WTC11 (cell line): ENCODE data around the gene TRIM22. TPM values are rescaled to one million over a fixed set of nuclear protein-coding genes. Genes with fewer than 3 reads are reported as not detected.

Experiments used
- ATAC-seq: fragments of 200-7000 bp; cut with Tn5 transposase; 2 replicates; pipeline ENCODE4 v1.10.0; 2021; ENCODE audit warnings: mild to moderate bottlenecking, moderate library complexity
- CTCF ChIA-PET: fragments of 300-600 bp; sonication (Branson Sonifier 250); formaldehyde crosslinking; loops from one replicate; lab custom pipeline; 2021; ENCODE audit warnings: antibody characterized with exemption; lab: Charles Lee
- POLR2A ChIA-PET: fragments of 350-600 bp; sonication (Branson Sonifier 250); formaldehyde crosslinking; loops from one replicate; lab custom pipeline; 2021; ENCODE audit warnings: antibody characterized with exemption; lab: Charles Lee
- DNase-seq: peaks from one replicate; pipeline ENCODE4 v3.0.0; 2021; ENCODE audit warnings: low spot score
- H3K27ac Mint-ChIP-seq: 2 replicates; pipeline ENCODE4 v1.8.0; 2021; ENCODE audit warnings: mixed read lengths
- H3K27me3 Mint-ChIP-seq: 2 replicates; pipeline ENCODE4 v1.8.0; 2021; ENCODE audit warnings: low read depth, mild to moderate bottlenecking, moderate library complexity, mixed read lengths
- H3K36me3 Mint-ChIP-seq: 2 replicates; pipeline ENCODE4 v1.8.0; 2021; ENCODE audit warnings: mixed read lengths
- H3K4me1 Mint-ChIP-seq: 2 replicates; pipeline ENCODE4 v1.8.0; 2022; ENCODE audit warnings: mixed read lengths
- H3K4me3 Mint-ChIP-seq: 2 replicates; pipeline ENCODE4 v1.8.0; 2021; ENCODE audit warnings: mild to moderate bottlenecking, moderate library complexity, mixed read lengths
- H3K9me3 Mint-ChIP-seq: 2 replicates; pipeline ENCODE4 v1.8.0; 2021; ENCODE audit warnings: mixed read lengths
- CREM ChIP-seq: sonication (generic); formaldehyde crosslinking; IDR thresholded peaks from 2 replicates; pipeline ENCODE4 v1.8.1; 2022; ENCODE audit warnings: mild to moderate bottlenecking, missing genetic modification reagents, moderate library complexity
- E2F4 ChIP-seq: sonication (generic); formaldehyde crosslinking; IDR thresholded peaks from 2 replicates; pipeline ENCODE4 v1.8.1; 2022; ENCODE audit warnings: low read depth, mild to moderate bottlenecking, moderate library complexity, missing genetic modification reagents, borderline replicate concordance
- FOXJ3 ChIP-seq: sonication (generic); formaldehyde crosslinking; IDR thresholded peaks from 2 replicates; pipeline ENCODE4 v1.9.0; 2021; ENCODE audit warnings: missing genetic modification reagents, mild to moderate bottlenecking, borderline replicate concordance
- FOXK1 ChIP-seq: sonication (generic); formaldehyde crosslinking; IDR thresholded peaks from 2 replicates; pipeline ENCODE4 v1.8.0; 2022; ENCODE audit warnings: mild to moderate bottlenecking, moderate library complexity, missing genetic modification reagents
- MYBL2 ChIP-seq: sonication (generic); formaldehyde crosslinking; IDR thresholded peaks from 2 replicates; pipeline ENCODE4 v1.8.1; 2023; ENCODE audit warnings: mild to moderate bottlenecking, moderate library complexity, missing genetic modification reagents
- TCF7 ChIP-seq: sonication (generic); formaldehyde crosslinking; IDR thresholded peaks from 2 replicates; pipeline ENCODE4 v1.8.0; 2022; ENCODE audit warnings: mild to moderate bottlenecking, low read depth, missing genetic modification reagents, moderate library complexity
- TEAD4 ChIP-seq: sonication (generic); formaldehyde crosslinking; IDR thresholded peaks from 2 replicates; pipeline ENCODE4 v1.8.0; 2022; ENCODE audit warnings: mild to moderate bottlenecking, missing genetic modification reagents
- ZBTB43 ChIP-seq: sonication (generic); formaldehyde crosslinking; IDR thresholded peaks from 2 replicates; pipeline ENCODE4 v1.8.1; 2023; ENCODE audit warnings: mild to moderate bottlenecking, missing genetic modification reagents
- ZNF232 ChIP-seq: sonication (generic); formaldehyde crosslinking; IDR thresholded peaks from 2 replicates; pipeline ENCODE4 v1.8.0; 2022; ENCODE audit warnings: mild to moderate bottlenecking, missing genetic modification reagents
- ZNF317 ChIP-seq: sonication (generic); formaldehyde crosslinking; IDR thresholded peaks from 2 replicates; pipeline ENCODE4 v1.8.1; 2023; ENCODE audit warnings: low read depth, mild to moderate bottlenecking, moderate library complexity, missing genetic modification reagents, borderline replicate concordance
- ZNF396 ChIP-seq: fragments of 250-450 bp; sonication (Bioruptor Pico); IDR thresholded peaks from 2 replicates; pipeline ENCODE4 v1.8.0; 2021; ENCODE audit warnings: mild to moderate bottlenecking, moderate library complexity, borderline replicate concordance
- ZNF416 ChIP-seq: fragments of 250-450 bp; sonication (Bioruptor Pico); IDR thresholded peaks from 2 replicates; pipeline ENCODE4 v1.9.0; 2021; ENCODE audit warnings: mild to moderate bottlenecking, inconsistent platforms
- ZNF671 ChIP-seq: fragments of 250-450 bp; sonication (Bioruptor Pico); IDR thresholded peaks from 2 replicates; pipeline ENCODE4 v1.8.0; 2021; ENCODE audit warnings: mild to moderate bottlenecking
- total RNA-seq: library from RNA; stranded (reverse); gene quantifications from 3 replicates; pipeline ENCODE4 v1.2.3, GENCODE V29; 2021
- TF ChIP-seq, protein P1 (sequence below): sonication (generic); formaldehyde crosslinking; IDR thresholded peaks from 2 replicates; pipeline ENCODE4 v1.8.0; 2023; ENCODE audit warnings: mild to moderate bottlenecking, missing genetic modification reagents
- TF ChIP-seq, protein P2 (sequence below): fragments of 250-450 bp; sonication (Bioruptor Pico); IDR thresholded peaks from 2 replicates; pipeline ENCODE4 v2.1.2; 2022; ENCODE audit warnings: mild to moderate bottlenecking, moderate library complexity
- TF ChIP-seq, protein P3 (sequence below): fragments of 250-450 bp; sonication (Bioruptor Pico); conservative IDR thresholded peaks from 2 replicates; pipeline ENCODE4 v1.9.0; 2021; ENCODE audit warnings: mild to moderate bottlenecking
- TF ChIP-seq, protein P4 (sequence below): fragments of 250-450 bp; sonication (Bioruptor Pico); IDR thresholded peaks from 2 replicates; pipeline ENCODE4 v1.9.0; 2021; ENCODE audit warnings: mild to moderate bottlenecking
- TF ChIP-seq, protein P5 (sequence below): sonication (generic); formaldehyde crosslinking; IDR thresholded peaks from 2 replicates; pipeline ENCODE4 v1.8.1; 2023; ENCODE audit warnings: mild to moderate bottlenecking, missing genetic modification reagents, moderate library complexity

The TRIM22 gene
- total RNA-seq, 1 experiment from 2014 or later = 78.9 TPM

- H3K9me3 Mint-ChIP-seq = no peaks in the 10 kb centered on the region
- H3K4me3 Mint-ChIP-seq = no peak overlapping the region
- H3K36me3 Mint-ChIP-seq = no peaks in the 10 kb centered on the region
- no peaks in the 10 kb centered on the region for H3K4me1 Mint-ChIP-seq
- no peak for TF ChIP-seq ZNF396 (CRISPR knock-in tag)
- no peak for TF ChIP-seq ZNF671 (CRISPR knock-in tag)
- TF ChIP-seq CREM (CRISPR knock-in tag) = no peak
- TF ChIP-seq E2F4 (CRISPR knock-in tag) = no peak
- TF ChIP-seq TEAD4 (CRISPR knock-in tag) = no peak
- TF ChIP-seq, protein P1, sequence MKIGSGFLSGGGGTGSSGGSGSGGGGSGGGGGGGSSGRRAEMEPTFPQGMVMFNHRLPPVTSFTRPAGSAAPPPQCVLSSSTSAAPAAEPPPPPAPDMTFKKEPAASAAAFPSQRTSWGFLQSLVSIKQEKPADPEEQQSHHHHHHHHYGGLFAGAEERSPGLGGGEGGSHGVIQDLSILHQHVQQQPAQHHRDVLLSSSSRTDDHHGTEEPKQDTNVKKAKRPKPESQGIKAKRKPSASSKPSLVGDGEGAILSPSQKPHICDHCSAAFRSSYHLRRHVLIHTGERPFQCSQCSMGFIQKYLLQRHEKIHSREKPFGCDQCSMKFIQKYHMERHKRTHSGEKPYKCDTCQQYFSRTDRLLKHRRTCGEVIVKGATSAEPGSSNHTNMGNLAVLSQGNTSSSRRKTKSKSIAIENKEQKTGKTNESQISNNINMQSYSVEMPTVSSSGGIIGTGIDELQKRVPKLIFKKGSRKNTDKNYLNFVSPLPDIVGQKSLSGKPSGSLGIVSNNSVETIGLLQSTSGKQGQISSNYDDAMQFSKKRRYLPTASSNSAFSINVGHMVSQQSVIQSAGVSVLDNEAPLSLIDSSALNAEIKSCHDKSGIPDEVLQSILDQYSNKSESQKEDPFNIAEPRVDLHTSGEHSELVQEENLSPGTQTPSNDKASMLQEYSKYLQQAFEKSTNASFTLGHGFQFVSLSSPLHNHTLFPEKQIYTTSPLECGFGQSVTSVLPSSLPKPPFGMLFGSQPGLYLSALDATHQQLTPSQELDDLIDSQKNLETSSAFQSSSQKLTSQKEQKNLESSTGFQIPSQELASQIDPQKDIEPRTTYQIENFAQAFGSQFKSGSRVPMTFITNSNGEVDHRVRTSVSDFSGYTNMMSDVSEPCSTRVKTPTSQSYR (CRISPR knock-in tag) = no peak
- TF ChIP-seq, protein P2, sequence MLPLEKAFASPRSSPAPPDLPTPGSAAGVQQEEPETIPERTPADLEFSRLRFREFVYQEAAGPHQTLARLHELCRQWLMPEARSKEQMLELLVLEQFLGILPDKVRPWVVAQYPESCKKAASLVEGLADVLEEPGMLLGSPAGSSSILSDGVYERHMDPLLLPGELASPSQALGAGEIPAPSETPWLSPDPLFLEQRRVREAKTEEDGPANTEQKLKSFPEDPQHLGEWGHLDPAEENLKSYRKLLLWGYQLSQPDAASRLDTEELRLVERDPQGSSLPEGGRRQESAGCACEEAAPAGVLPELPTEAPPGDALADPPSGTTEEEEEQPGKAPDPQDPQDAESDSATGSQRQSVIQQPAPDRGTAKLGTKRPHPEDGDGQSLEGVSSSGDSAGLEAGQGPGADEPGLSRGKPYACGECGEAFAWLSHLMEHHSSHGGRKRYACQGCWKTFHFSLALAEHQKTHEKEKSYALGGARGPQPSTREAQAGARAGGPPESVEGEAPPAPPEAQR (CRISPR knock-in tag) = no peak
- ATAC-seq (no peak), DNase-seq (no peak)
- H3K27ac Mint-ChIP-seq = no peak overlapping the region
- H3K27me3 Mint-ChIP-seq = no peaks in the 10 kb centered on the region
- CTCF ChIA-PET = no interaction called here
- POLR2A ChIA-PET = no interaction called here
Observed at GRCh38 chr11:5737670-5738392, 48.2 kb downstream of the TRIM22 start.

- Mint-ChIP-seq H3K4me1 (no peaks in the 10 kb centered on the region), H3K36me3 (no peaks in the 10 kb centered on the region), H3K27me3 (no peaks in the 10 kb centered on the region), H3K27ac (no peak overlapping the region), H3K4me3 (no peak overlapping the region), H3K9me3 (no peaks in the 10 kb centered on the region)
- ChIA-PET POLR2A (no interaction called here), CTCF (no interaction called here)
- no peak for DNase-seq
- ATAC-seq = no peak
- TF ChIP-seq FOXK1 (CRISPR knock-in tag) (no peak), ZBTB43 (no peak), ZNF416 (no peak), ZNF232 (CRISPR knock-in tag) (no peak), TCF7 (CRISPR knock-in tag) (no peak), MYBL2 (CRISPR knock-in tag) (no peak), ZNF317 (CRISPR knock-in tag) (no peak), FOXJ3 (CRISPR knock-in tag) (no peak)
- TF ChIP-seq, protein P3, sequence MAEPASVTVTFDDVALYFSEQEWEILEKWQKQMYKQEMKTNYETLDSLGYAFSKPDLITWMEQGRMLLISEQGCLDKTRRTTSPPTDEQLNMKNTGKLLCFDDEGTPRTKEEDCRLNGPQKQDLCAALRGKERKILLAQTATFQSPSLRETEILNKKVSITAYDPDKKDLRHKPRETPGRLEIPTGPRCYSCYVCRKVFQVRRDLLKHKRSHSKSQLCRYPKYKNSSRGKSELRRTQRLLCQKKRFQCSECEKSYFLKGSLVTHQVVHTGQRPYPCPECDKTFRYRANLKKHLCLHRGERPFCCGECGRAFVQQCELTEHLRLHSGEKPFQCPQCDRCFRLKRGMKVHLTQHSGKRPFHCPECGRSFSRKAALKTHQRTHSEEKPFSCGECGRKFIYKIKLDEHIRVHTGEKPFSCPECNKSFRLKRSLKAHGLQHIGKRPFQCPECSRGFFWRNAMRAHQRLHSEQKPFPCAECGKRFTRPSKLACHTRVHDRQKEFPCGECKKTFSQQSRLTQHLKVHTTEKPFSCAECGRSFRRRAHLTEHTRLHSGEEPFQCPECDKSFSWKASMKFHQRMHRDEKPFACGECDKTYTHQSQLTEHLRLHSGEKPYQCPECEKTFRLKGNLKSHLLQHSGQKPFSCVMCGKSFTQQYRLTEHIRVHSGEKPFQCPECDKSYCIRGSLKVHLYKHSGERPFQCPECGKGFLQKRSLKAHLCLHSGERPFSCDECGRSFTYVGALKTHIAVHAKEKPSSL (CRISPR knock-in tag) = no peak
- TF ChIP-seq, protein P4, sequence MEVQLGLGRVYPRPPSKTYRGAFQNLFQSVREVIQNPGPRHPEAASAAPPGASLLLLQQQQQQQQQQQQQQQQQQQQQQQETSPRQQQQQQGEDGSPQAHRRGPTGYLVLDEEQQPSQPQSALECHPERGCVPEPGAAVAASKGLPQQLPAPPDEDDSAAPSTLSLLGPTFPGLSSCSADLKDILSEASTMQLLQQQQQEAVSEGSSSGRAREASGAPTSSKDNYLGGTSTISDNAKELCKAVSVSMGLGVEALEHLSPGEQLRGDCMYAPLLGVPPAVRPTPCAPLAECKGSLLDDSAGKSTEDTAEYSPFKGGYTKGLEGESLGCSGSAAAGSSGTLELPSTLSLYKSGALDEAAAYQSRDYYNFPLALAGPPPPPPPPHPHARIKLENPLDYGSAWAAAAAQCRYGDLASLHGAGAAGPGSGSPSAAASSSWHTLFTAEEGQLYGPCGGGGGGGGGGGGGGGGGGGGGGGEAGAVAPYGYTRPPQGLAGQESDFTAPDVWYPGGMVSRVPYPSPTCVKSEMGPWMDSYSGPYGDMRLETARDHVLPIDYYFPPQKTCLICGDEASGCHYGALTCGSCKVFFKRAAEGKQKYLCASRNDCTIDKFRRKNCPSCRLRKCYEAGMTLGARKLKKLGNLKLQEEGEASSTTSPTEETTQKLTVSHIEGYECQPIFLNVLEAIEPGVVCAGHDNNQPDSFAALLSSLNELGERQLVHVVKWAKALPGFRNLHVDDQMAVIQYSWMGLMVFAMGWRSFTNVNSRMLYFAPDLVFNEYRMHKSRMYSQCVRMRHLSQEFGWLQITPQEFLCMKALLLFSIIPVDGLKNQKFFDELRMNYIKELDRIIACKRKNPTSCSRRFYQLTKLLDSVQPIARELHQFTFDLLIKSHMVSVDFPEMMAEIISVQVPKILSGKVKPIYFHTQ (CRISPR knock-in tag) = no peak
- TF ChIP-seq, protein P5, sequence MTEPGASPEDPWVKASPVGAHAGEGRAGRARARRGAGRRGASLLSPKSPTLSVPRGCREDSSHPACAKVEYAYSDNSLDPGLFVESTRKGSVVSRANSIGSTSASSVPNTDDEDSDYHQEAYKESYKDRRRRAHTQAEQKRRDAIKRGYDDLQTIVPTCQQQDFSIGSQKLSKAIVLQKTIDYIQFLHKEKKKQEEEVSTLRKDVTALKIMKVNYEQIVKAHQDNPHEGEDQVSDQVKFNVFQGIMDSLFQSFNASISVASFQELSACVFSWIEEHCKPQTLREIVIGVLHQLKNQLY (CRISPR knock-in tag) = no peak
- TF ChIP-seq, protein P1 (CRISPR knock-in tag) = no peak
Observed at GRCh38 chr11:5738431-5738830, 48.8 kb downstream of the TRIM22 start.
